HG03432 (cell line): ENCODE measurements around the gene DNMT1.
"Not testable (repeated sequence)": the region's sequence is repeated elsewhere in the genome, so short reads cannot be mapped to it uniquely, and the experiment has no call there.

Experiments used
- ATAC-seq: cut with Tn5 transposase; IDR thresholded peaks from one replicate; pipeline ENCODE4 v1.9.1; 2021; ENCODE audit warnings: mild to moderate bottlenecking, moderate library complexity; ENCODE audit not compliant: unreplicated experiment

DNMT1 gene

DNA sequence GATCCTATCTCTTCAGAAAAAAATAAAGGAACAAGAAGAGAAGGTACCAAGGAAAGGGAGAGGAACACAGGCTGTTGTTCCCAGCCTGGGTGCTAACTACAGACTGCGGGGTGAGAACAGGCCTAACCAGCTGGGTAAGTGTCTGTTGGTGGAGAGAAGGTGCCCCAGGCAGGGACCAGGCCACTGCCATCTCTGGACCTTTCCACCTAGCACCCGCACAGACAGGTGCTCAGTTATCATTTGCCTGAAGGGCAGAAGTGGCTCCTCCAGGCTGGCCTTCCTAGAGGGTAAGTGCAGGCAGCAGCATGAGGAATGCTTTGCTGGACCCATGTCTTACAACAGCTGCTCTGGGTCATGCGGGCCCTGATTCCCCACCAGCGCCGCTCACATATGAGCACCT lies 10.1 kb downstream of the DNMT1 start:
- ATAC-seq = no peak

DNA sequence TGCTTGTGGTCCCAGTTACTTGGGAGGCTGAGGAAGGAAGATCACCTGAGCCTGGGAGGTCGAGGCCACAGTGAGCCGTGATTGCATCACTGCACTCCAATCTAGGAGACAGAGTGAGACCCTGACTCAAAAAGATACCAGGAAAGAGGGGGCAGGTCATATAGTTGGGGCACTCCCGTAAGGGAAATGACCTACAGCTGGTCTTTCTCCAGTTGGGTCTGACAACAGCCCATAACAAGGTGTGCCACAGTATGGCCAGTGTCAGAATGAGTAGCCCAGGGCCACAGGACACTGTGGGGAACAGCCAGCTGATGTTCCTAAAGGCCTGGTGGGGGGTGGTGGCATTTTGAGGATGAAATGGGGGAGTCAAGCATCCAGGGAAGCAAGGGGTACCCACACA lies 10.8 kb downstream of the DNMT1 start:
- no peak for ATAC-seq

DNA sequence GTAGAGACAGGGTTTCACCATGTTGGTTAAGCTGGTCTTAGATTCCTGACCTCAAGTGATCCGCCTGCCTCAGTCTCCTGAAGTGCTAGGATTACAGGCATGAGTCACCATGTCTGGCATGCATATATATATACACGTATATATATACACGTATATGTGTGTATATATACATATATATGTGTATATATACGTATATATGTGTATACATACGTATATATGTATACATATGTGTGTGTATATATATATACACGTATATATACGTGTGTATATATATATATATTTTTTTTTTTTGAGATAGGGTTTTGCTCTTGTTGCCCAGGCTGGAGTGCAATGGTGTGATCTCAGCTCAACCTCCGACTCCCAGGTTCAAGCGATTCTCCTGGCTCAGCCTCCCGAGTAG lies 11.9 kb downstream of the DNMT1 start:
- no peak for ATAC-seq

DNA sequence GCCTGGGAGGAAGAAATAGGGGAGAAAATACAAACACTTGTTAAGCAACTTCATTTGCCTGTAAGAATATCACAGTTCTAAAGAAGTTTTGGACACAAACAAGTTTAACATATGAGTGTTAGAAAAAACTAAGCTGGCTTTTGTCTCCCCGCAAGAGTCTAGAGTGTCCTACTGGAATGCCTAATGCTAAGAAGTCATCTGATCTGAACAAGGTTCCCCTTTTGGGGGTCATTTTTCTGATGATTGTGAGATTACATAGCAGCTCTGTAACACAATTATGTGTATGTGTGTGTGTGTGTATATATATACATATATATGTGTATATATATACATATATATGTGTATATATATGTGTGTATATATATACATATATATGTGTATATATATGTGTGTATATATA lies 12.7 kb downstream of the DNMT1 start:
- no peak for ATAC-seq

DNA sequence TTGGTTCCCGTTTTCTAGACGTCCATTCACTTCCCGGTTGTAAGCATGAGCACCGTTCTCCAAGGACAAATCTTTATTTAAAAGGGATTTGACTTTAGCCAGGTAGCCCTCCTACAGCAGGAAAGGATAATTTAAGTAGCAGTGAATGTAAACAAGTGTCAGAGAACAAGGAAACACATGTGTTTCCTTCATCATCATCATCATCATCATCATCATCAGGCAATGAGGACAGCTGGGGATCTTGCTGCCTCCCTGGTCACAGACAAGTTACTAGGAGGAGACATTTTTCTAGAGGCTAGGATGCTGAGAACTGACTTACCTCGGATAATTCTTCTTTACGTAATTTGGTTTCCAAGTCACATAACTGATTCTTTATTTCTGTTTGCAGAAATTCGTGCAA lies 14.3 kb downstream of the DNMT1 start:
- no peak for ATAC-seq

DNA sequence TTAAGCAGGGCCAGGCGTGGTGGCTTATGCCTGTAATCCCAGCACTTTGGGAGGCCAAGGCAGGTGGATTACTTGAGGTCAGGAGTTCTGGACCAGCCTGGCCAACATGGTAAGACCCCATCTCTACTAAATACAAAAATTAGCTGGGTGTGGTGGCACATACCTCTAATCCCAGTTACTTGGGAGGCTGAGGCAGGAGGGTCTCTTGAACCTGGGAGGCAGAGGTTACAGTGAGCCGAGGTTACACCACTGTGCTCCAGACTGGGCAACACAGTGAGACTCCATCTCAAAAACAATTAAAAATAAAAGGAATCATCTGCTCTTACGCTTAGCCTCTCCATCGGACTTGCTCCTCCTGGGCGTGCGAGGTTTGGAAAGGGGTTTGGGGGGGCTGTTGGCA lies 14.7 kb downstream of the DNMT1 start:
- ATAC-seq = not testable (repeated sequence)

DNA sequence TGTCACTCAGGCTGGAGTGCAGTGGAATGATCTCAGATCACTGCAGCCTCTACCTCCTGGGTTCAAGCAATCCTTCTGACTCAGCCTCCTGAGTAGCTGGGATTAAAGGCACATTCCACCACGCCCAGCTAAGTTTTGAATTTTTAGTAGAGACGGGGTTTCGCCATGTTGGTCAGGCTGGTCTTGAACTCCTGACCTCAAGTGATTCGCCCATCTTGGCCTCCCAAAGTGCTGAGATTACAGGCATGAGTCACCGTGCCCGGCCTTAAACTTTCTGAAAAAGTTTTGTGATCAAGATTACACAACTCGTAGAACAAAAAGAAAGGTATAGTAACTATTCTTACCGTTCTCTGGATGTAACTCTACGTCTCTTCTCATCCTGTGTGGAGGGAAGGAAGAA lies 21.2 kb downstream of the DNMT1 start:
- no peak for ATAC-seq

DNA sequence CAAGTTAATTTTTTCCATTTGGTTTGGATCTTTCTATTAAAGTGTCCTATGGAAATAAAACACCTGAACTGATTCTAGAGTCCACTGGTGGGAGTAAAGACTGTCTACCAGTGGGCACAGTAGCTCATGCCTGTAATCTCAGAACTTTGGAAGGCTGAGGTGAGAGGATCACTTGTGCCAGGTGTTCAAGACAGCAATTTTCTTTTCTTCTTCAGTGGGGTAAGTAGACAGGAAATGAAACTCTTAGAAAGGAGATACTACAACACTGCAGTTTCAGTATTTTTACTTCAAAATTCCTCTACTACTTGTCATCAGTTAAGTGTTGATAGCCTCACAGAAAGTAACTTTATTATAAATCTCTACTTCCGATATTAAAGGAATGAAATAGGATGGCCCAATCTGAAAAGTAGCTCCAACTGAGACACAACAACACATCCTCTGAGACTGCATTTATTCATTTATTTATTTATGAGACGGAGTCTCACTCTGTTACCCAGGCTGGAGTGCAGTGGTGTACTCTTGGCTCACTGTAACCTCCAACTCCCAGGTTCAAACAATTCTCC lies 26.3 kb downstream of the DNMT1 start:
- no peak for ATAC-seq

DNA sequence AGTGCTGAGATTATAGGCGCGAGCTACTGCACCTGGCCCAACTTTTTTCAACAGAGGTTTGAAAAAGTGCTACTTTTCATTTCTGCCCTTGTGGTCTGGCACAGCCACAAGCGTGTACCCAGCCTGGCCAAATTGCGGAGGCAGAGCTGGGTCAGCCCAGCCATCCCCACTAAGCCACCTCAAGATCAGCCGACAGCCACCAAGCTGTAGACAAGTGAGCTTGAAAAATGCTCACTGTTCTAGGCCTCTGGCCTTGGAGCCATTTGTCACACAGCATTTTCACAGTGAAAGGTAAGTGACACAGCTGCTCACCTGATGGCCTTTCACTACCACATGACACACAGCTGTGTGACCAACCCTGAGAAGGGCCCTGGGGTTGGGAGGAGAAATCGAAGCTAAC lies 27.3 kb downstream of the DNMT1 start:
- ATAC-seq = no peak

DNA sequence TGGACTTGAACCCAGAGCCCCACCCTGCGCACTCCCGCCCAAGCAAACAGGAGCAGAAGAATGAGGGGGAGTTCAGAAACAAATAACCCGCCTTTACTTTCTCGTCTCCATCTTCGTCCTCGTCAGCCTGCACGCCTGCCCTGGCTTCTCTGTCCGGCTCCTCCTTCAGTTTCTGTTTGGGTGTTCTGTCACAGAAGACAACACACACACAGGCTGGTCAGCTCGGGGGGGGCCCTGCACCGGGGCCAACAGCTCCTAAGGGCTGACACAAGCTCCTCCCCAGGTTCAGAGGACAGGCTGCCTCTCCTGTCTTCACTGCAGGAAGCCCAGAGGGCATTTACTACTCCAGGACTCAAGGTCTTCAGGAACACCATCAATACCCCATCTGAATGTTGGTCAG lies 28.3 kb downstream of the DNMT1 start:
- not testable (repeated sequence) for ATAC-seq

DNA sequence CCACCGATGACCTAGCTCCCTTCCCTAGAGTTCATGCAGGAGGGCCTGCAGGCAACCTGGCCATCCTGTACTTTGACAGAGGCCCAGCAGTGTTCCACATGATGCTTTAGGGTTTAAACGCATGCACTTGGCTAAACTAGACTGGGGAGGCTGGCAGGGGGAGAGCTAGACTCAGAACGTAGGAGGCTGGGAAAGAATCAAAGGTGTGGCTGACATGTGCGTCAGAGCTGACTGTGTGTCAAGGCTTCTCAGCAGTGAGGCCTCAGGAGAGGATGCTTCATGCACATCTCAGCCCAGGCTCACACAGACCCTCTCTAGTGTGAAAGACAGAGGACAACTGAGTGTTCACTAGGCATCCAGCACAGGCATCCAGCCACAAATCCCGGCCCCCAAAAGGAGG lies 28.7 kb downstream of the DNMT1 start:
- ATAC-seq = no peak

DNA sequence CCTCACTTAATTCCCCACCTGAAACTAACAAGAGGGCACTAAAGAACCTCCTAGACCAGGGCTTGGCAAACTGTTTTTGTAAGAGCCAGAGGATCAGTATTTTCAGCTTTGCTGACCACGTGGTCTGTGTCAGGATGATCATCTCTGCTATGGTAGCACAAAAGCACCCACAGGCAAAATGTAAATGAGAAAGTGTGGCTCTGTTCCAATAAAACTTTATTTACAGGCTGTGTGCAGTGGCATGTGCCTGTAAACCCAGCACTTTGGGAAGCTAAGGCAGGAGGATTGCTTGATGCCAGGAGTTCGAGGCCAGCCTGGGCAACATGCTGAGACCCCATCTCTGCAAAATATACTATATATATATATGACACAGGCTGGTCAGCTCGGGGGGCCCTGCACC lies 31.2 kb downstream of the DNMT1 start:
- ATAC-seq = no peak

DNA sequence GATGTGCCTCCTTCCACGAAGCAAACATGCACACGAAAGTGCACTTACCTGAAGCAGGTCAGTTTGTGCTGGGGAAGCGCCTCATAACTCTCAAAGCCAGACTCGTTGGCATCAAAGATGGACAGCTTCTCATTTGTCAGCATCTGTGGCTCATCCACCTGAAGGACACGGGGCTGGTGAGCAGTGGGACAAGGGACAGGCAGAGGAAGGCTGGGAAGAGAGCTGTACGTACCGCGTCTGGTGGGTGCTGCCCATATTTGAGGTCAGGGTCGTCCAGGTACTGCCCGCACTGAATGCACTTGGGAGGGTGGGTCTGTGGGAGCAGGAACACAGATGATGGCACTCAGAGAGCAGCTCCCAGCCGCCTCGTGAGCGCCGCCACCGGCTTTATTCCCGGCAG lies 35.1 kb downstream of the DNMT1 start:
- ATAC-seq = no peak

DNA sequence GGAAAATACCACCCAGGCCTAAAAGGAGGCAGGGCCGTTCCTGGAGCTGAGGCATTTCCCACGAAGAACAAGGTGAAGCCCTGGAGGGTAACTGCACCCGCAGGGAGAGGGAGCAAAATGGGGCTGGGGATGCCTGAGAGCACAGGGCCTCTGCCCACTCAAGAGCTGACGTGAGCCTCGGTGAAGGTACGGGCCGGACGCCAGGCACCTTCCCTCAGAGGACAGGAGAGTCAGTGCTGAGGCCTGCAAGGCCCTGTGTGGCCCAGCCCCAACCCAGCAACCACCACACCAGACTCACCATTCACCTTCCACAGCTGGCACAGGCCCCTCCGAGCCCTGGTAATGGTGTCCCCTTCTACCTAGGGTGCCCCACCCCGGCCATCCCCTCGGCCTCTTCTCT lies 36.3 kb downstream of the DNMT1 start:
- no peak for ATAC-seq

DNA sequence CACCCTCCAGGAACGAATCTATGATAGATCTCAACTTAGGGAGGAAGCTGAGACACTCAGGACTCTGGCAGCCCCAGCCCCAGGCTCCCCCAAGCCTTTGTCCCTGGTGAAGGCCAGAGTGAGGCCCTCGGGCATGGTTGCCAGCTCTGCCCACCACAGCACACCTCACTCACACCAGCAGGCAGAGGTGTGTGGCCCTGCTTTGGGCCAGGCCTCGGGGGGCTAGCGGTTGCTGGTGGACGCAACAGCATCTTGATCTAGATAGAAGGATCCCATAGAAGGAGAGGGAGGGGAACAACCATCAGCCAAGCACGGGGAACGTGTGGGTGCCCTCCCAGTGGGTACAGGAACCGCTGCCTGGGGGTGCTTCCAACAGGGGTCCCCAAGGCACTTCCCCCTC lies 36.7 kb downstream of the DNMT1 start:
- no peak for ATAC-seq

DNA sequence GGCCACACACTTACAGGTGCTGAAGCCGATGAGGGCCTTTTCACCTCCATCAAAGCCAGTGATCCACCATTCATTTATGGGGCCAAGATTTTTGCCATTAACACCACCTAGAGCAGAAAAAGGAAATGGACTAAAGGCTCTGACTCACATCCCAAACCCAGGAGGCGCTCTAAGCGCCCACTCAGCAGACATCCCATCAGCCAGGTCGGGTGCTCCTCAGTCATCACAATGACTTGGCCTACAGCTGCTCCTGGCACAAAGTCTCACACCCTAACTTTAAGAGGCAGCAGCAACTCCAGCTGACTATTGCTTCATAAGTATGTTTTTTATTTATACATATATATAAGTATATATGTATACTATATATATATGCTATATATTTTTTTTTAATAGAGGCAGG lies 38.9 kb downstream of the DNMT1 start:
- no peak for ATAC-seq

DNA sequence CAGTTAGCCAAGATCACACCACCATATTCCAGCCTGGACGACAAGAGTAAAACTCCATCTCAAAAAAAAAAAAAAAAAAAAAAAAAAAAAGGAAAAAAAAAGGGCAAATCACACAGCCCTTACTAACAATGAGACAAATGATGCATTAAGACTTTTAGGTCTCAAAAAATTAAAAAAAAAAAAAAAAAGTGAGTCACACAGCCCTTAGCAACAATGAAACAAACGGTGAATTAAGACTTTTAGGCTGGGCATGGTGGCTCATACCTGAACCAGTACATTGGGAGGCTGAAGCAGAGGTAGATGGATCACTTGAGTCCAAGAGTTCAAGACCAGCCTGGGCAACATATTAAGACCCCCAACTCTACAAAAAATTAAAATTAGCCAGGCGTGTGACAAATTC lies 42.7 kb downstream of the DNMT1 start:
- no peak for ATAC-seq

DNA sequence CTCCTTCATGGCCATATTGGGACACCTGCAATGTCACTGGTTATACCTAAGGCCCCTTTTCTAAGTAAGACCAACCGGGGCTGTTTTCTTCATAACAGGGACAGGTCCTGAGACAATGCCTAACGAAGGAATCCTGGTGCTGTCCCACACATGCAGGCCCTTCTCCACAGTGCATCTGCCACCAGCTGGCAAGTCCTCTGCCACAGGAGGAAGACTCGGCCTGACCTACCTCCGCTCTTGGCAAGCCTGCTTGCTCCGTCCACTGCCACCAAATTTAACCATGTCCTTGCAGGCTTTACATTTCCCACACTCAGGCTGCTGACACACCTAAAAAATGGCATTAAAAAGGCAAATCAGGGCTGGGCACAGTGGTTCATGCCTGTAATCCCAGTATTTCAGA lies 43.2 kb downstream of the DNMT1 start:
- ATAC-seq = no peak

DNA sequence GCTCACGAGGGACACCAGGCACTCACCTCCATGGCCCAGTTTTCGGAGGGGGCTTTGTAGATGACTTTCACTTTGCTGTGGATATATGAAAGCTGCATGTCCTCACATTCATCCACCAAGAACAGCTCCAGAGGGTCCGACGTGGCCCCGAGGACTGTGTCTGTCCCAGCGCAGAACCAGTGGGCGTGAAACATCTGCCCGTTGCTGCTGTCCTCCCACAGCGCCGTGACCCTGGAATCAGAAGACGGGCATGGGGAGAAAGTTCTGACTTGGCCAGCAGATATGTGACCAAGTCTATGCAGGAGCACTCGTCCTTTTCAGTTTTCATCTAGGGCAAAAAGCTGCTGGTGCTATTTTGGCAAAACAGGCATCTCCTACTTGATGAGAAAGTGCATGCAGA lies 45.3 kb downstream of the DNMT1 start:
- no peak for ATAC-seq

DNA sequence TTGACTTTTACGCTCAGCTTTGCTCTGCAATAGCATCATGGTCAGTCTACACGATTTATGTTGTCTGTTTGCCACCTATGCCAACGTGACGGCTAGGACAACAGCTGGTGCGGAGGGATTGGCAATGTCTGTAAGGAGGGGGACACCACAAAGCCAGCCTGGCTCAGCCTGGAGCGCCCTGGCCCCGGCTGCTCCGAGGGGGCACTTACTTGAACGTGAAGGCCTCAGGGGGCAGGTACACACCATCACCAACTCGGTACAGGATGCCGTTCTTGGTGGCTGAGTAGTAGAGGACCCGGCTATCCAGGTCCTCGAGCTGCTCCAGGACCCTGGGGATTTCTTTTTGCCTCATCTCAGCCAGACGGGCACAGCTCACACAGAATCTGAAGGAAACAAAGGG lies 48.6 kb downstream of the DNMT1 start:
- ATAC-seq = no peak

DNA sequence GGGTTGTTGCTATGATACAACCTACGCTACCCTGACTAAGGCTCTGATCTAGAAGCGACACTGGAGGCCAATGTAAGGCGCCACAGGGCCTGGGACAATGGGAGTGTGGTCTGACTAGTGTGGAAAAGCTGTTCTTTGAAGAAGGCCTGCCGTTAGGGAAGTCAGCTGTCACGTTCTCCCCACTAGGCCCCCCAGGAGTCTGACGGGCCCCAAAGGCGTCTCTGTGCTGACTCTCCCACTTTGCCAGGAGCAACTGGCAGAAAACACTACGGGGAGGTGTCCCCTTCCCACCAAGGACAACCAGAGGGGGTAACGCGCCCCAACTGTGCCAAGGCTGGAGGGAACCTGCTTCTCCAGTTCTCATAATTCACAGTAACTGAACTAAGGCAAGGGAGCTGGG lies 49.7 kb downstream of the DNMT1 start:
- no peak for ATAC-seq

DNA sequence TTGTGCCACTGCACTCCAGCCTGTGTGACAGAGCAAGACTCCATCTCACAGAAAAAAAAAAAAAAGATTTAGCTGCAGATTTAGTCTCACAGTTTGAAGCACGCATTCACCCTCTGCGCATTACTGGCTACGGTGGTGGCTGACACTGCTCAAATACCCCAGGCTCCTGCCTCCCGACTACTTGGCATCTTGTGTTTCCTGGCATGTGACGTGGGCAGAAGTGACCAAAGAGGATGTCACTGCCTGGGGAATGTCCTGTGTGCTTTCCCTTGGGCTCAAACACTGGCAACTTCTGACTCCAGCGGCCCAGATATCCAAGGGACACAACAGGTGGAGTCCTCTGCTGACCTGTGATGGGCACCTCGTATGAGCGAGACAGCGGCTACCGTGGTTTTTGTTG lies 50.4 kb downstream of the DNMT1 start:
- no peak for ATAC-seq

DNA sequence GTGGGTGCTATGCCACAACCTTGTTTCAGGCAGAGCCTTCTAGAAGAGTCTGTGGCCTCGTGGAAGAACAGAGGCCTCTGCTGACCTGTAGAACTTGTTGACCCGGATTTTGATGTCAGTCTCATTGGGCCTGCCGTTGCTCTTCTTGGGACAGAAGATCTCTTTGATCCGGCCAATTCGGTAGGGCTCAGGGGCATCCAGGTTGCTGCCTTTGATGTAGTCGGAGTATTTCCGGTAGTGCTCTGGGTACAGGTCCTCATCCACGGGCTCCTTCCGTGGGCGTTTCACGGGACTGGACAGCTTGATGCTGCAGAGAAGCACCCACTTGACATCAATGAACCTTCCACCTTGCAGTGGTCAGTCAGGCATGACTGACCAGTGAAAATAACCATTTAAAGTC lies 51.1 kb downstream of the DNMT1 start:
- no peak for ATAC-seq
